Measurements from ENCODE around the gene GRM2.
"Not testable (repeated sequence)": the region's sequence is repeated elsewhere in the genome, so short reads cannot be mapped to it uniquely, and the experiment has no call there.

The GRM2 gene

GRCh38 chr3:51722362-51722761 lies 15.5 kb downstream of the GRM2 start:
- DNase-seq (ENCODE audit: low read depth) = no peak

- DNase-seq (ENCODE audit: low read depth) = no peak
Measured at GRCh38 chr3:51727500-51727899, 20.6 kb downstream of the GRM2 start.

GRCh38 chr3:51729042-51729633 lies 22.3 kb downstream of the GRM2 start:
- DNase-seq (ENCODE audit: low read depth) = no peak

GRCh38 chr3:51733859-51734571 lies 27.1 kb downstream of the GRM2 start:
- no peak for DNase-seq (ENCODE audit: low read depth)

- no peak for DNase-seq (ENCODE audit: low read depth)
Measured at GRCh38 chr3:51734572-51734907, 27.7 kb downstream of the GRM2 start.

- DNase-seq (ENCODE audit: low read depth) = no peak
Measured at GRCh38 chr3:51735039-51735438, 28.2 kb downstream of the GRM2 start.

GRCh38 chr3:51735950-51736349 lies 29.1 kb downstream of the GRM2 start:
- no peak for DNase-seq (ENCODE audit: low read depth)

- no peak for DNase-seq (ENCODE audit: low read depth)
Measured at GRCh38 chr3:51739110-51739509, 32.2 kb downstream of the GRM2 start.

GRCh38 chr3:51742320-51742719 lies 35.5 kb downstream of the GRM2 start:
- not testable (repeated sequence) for DNase-seq (ENCODE audit: low read depth)

- DNase-seq (ENCODE audit: low read depth) = not testable (repeated sequence)
Measured at GRCh38 chr3:51742978-51743377, 36.1 kb downstream of the GRM2 start.

- DNase-seq (ENCODE audit: low read depth) = no peak
Measured at GRCh38 chr3:51747840-51748239, 41.0 kb downstream of the GRM2 start.

GRCh38 chr3:51748327-51748726 lies 41.5 kb downstream of the GRM2 start:
- DNase-seq (ENCODE audit: low read depth) = no peak

GRCh38 chr3:51750878-51751277 lies 44.0 kb downstream of the GRM2 start:
- no peak for DNase-seq (ENCODE audit: low read depth)

- DNase-seq (ENCODE audit: low read depth) = no peak
Measured at GRCh38 chr3:51751287-51751686, 44.4 kb downstream of the GRM2 start.

- DNase-seq (ENCODE audit: low read depth) = not testable (repeated sequence)
Measured at GRCh38 chr3:51753763-51754750, 47.2 kb downstream of the GRM2 start.

GRCh38 chr3:51759203-51759602 lies 52.3 kb downstream of the GRM2 start:
- no peak for DNase-seq (ENCODE audit: low read depth)
